Endothelial cell of umbilical vein (primary cell): ENCODE data around the gene FNBP1L. TPM values are rescaled to one million over a fixed set of nuclear protein-coding genes. Genes with fewer than 3 reads are reported as not detected.

Experiments used
- BruUV-seq: library from RNA; stranded (reverse); fragments of 400-500 nt; replicated peaks from 2 replicates; lab custom pipeline; 2021; lab: Mats Ljungman, UMichigan
- CTCF ChIA-PET: fragments of 300-600, 350-600 bp; sonication (Branson Sonifier 250); formaldehyde crosslinking; loops from one replicate; lab custom pipeline; 2021; ENCODE audit warnings: antibody characterized with exemption, inconsistent platforms; lab: Charles Lee
- POLR2A ChIA-PET: fragments of 300-600, 350-600 bp; sonication (Branson Sonifier 250); formaldehyde crosslinking; loops from one replicate; lab custom pipeline; 2021; ENCODE audit warnings: antibody characterized with exemption, inconsistent platforms; lab: Charles Lee
- DNase-seq: peaks from one replicate; pipeline ENCODE4 v3.0.0-alpha.2; 2011; ENCODE audit warnings: low read depth, low spot score
- FAIRE-seq: peaks from 2 replicates; lab custom pipeline; 2011; peaks lifted over from hg19 to GRCh38; lab: Jason Lieb, UNC
- H2AFZ ChIP-seq: 2 replicates; pipeline ENCODE4 v1.6.0; 2012; ENCODE audit warnings: low read depth, low read length, control low read depth, inconsistent platforms
- H3K27ac ChIP-seq: 2 replicates; pipeline ENCODE4 v1.5.1; 2011; ENCODE audit warnings: low read depth, mild to moderate bottlenecking, control low read depth, low read length, moderate library complexity; ENCODE audit not compliant: insufficient read depth
- H3K27me3 ChIP-seq, 2 experiments: 2 replicates each; pipeline versions ENCODE4 v1.6.0 to v1.6.1; 2011; ENCODE audit warnings: low read length in 2 of 2, mixed read lengths in 1 of 2; ENCODE audit not compliant: control insufficient read depth in 2 of 2, insufficient read depth in 2 of 2
- H3K36me3 ChIP-seq, 2 experiments: 2 replicates in 1 of 2; 3 replicates in 1 of 2; pipeline ENCODE4 v1.5.1; 2011; ENCODE audit warnings: low read length in 2 of 2, mild to moderate bottlenecking in 1 of 2, moderate library complexity in 1 of 2; ENCODE audit not compliant: control insufficient read depth in 2 of 2, insufficient read depth in 2 of 2; ENCODE audit errors: extremely low read depth in 1 of 2
- H3K4me1 ChIP-seq: 3 replicates; pipeline ENCODE4 v1.5.1; 2011; ENCODE audit warnings: mild to moderate bottlenecking, low read length; ENCODE audit not compliant: control insufficient read depth, insufficient read depth; ENCODE audit errors: extremely low read depth
- H3K4me2 ChIP-seq: 2 replicates; pipeline ENCODE4 v1.6.1; 2011; ENCODE audit warnings: low read length, control low read depth, mixed read lengths; ENCODE audit not compliant: insufficient read depth
- H3K4me3 ChIP-seq, 3 experiments: fragments of 200-600 bp in 1 of 3; sonication (generic), shearing (Covaris generic) in 1 of 3; replicated peaks in 1 of 3; 2 replicates each; pipeline ENCODE4 v1.5.1; 2011 to 2016; ENCODE audit warnings: control low read depth in 3 of 3, low read length in 3 of 3, mild to moderate bottlenecking in 2 of 3, inconsistent platforms in 1 of 3, low read depth in 1 of 3, moderate library complexity in 1 of 3; ENCODE audit not compliant: insufficient read depth in 1 of 3
- H3K79me2 ChIP-seq: 2 replicates; pipeline ENCODE4 v1.6.0; 2012; ENCODE audit warnings: low read length, inconsistent platforms; ENCODE audit not compliant: control insufficient read depth, insufficient read depth
- H3K9ac ChIP-seq: replicated peaks from 2 replicates; pipeline ENCODE3; 2011; ENCODE audit warnings: low read length, control low read depth; ENCODE audit not compliant: insufficient read depth; ENCODE audit errors: extremely low read depth
- H3K9me1 ChIP-seq: replicated peaks from 3 replicates; pipeline ENCODE4 v1.6.0; 2011; ENCODE audit warnings: mild to moderate bottlenecking, low read length; ENCODE audit not compliant: control insufficient read depth, insufficient read depth; ENCODE audit errors: extremely low read depth
- H3K9me3 ChIP-seq: replicated peaks from 2 replicates; pipeline ENCODE4 v1.5.1; 2012; ENCODE audit warnings: low read length, inconsistent platforms; ENCODE audit not compliant: control insufficient read depth, insufficient read depth
- H4K20me1 ChIP-seq: replicated peaks from 2 replicates; pipeline ENCODE3; 2011; ENCODE audit warnings: mild to moderate bottlenecking, low read length; ENCODE audit not compliant: control insufficient read depth, insufficient read depth; ENCODE audit errors: extremely low read depth
- CTCF ChIP-seq, 2 donors: IDR thresholded peaks; 1 replicate in 1 of 2; 2 replicates in 1 of 2; pipeline ENCODE4 v1.5.1; 2011; ENCODE audit warnings: low read length in 2 of 2, mild to moderate bottlenecking in 2 of 2, moderate library complexity in 2 of 2, control low read depth in 1 of 2, inconsistent platforms in 1 of 2, low read depth in 1 of 2; ENCODE audit not compliant: insufficient read depth in 1 of 2; ENCODE audit errors: extremely low read depth in 1 of 2
- EZH2 ChIP-seq: IDR thresholded peaks from 2 replicates; pipeline ENCODE4 v1.6.1; 2012; ENCODE audit warnings: borderline replicate concordance, low read depth, mild to moderate bottlenecking, moderate library complexity, low read length, inconsistent platforms; ENCODE audit not compliant: severe bottlenecking
- FOS ChIP-seq: IDR thresholded peaks from 2 replicates; pipeline ENCODE4 v1.6.1; 2011; ENCODE audit warnings: mild to moderate bottlenecking, low read length, moderate library complexity, borderline replicate concordance; ENCODE audit not compliant: insufficient read depth
- GATA2 ChIP-seq: IDR thresholded peaks from 2 replicates; pipeline ENCODE4 v1.7.0; 2011; ENCODE audit warnings: low read depth, mild to moderate bottlenecking, moderate library complexity, mixed read lengths, low read length; ENCODE audit not compliant: insufficient read length, insufficient read depth
- JUN ChIP-seq: IDR thresholded peaks from 2 replicates; pipeline ENCODE4 v1.6.1; 2011; ENCODE audit warnings: borderline replicate concordance, low read depth; ENCODE audit not compliant: insufficient read length, insufficient read depth
- MAX ChIP-seq: IDR thresholded peaks from 2 replicates; pipeline ENCODE4 v1.6.1; 2011; ENCODE audit not compliant: insufficient read depth, insufficient read length
- MYC ChIP-seq: IDR thresholded peaks from one replicate; pipeline ENCODE4 v1.6.1; 2011; ENCODE audit warnings: mild to moderate bottlenecking, low read depth, low read length
- POLR2A ChIP-seq: IDR thresholded peaks from 2 replicates; pipeline ENCODE4 v1.6.1; 2012; ENCODE audit warnings: low read depth, mild to moderate bottlenecking, control low read depth, low read length
- POLR2AphosphoS5 ChIP-seq: IDR thresholded peaks from 2 replicates; pipeline ENCODE4 v1.6.1; 2012; ENCODE audit warnings: low read depth, mild to moderate bottlenecking, control low read depth, low read length, moderate library complexity; ENCODE audit not compliant: insufficient read depth
- dilution Hi-C: fragments of 300-500 bp; cut with MboI; formaldehyde crosslinking; loops from one replicate; pipeline ENCODE4 v1.15.0; 2019; ENCODE audit warnings: low sequenced_read_pairs; ENCODE audit not compliant: extremely low pct_ligation_motif_present
- intact Hi-C: fragments of 100-400 bp; cut with micrococcal nuclease; formaldehyde crosslinking; loops from one replicate; pipeline ENCODE4 v1.10.0; 2022
- polyA plus RNA-seq, 4 experiments: library from polyadenylated mRNA; depleted of rRNA in 3 of 4; stranded (reverse) in 3 of 4; unstranded in 1 of 4; fragments of >200 nt; gene quantifications; 2 replicates each; pipeline versions ENCODE4 v1.2.1 to v1.2.3, GENCODE V29; 2011 to 2012; ENCODE audit warnings: missing spikeins in 1 of 4
- total RNA-seq: library from RNA; stranded (reverse); gene quantifications from 2 replicates; pipeline ENCODE4 v1.2.3, GENCODE V29; 2021

Gene FNBP1L
- total and polyA plus RNA-seq, 2 donors (not counting 3 experiments of a cell fraction or from before 2014, with no cell fraction given), result 28.1 to 56.4 TPM

- no peaks in the 10 kb centered on the region for H3K9me3 ChIP-seq
- no peak overlapping the region for H3K4me2 ChIP-seq
- H2AFZ ChIP-seq, result no peak overlapping the region
- TF ChIP-seq MYC, result no peak
- TF ChIP-seq JUN, result no peak
- TF ChIP-seq GATA2, result no peak
- no peak for TF ChIP-seq POLR2AphosphoS5
- TF ChIP-seq FOS, result no peak
- no peak for TF ChIP-seq POLR2A
- dilution Hi-C loops, result no loop called here
- FAIRE-seq (no peak), DNase-seq (no peak)
- no peaks in the 10 kb centered on the region for H4K20me1 ChIP-seq
- H3K9ac ChIP-seq, result no peak overlapping the region
- no TSS peak for BruUV-seq
- intact Hi-C loops, result no loop called here
- no peaks in the 10 kb centered on the region for H3K27me3 ChIP-seq
- ChIA-PET POLR2A (no interaction called here), CTCF (interaction anchor here (1.0 to 1.9 kb wide), 2 partner anchors 373 to 404 kb away, joined by 4 to 7 read pairs; no protein-coding TSS in a partner anchor)
- H3K4me1 ChIP-seq, result no peaks in the 10 kb centered on the region
- no peak overlapping the region for H3K4me3 ChIP-seq
- H3K36me3 ChIP-seq, result no peaks in the 10 kb centered on the region
- no peaks in the 10 kb centered on the region for H3K79me2 ChIP-seq
- H3K27ac ChIP-seq, result no peak overlapping the region
- no peaks in the 10 kb centered on the region for H3K9me1 ChIP-seq
Observed at GRCh38 chr1:93440706-93441105, 7.2 kb upstream of the FNBP1L start.

- ChIA-PET CTCF (interaction anchor here (1.6 kb wide), 1 partner anchor 136 kb away, joined by 4 read pairs; no protein-coding TSS in a partner anchor), POLR2A (no interaction called here)
- dilution Hi-C loops (no loop called here), intact Hi-C loops (no loop called here)
- H3K4me1 ChIP-seq, result no peaks in the 10 kb centered on the region
- TF ChIP-seq MAX (no peak), POLR2AphosphoS5 (no peak), CTCF (IDR thresholded peaks at IDR 0.05; ENCODE audit: extremely low read depth in 1 of 2, insufficient read depth in 1 of 2, low read depth in 1 of 2, low read length in 2 of 2) (no peak), FOS (no peak), POLR2A (no peak), JUN (no peak), EZH2 (no peak), MYC (no peak)
- H2AFZ ChIP-seq, result no peak overlapping the region
- H3K36me3 ChIP-seq, result no peaks in the 10 kb centered on the region
- FAIRE-seq, result no peak
- no peaks in the 10 kb centered on the region for H3K9me1 ChIP-seq
- H3K79me2 ChIP-seq, result no peaks in the 10 kb centered on the region
- no peak overlapping the region for H3K4me3 ChIP-seq
- no TSS peak for BruUV-seq
- H3K9me3 ChIP-seq, result no peaks in the 10 kb centered on the region
- no peak overlapping the region for H3K27ac ChIP-seq
- no peak overlapping the region for H3K9ac ChIP-seq
- H3K4me2 ChIP-seq, result no peak overlapping the region
- no peaks in the 10 kb centered on the region for H4K20me1 ChIP-seq
- H3K27me3 ChIP-seq, result no peaks in the 10 kb centered on the region
- no peak for DNase-seq
Observed at GRCh38 chr1:93441589-93441988, 6.3 kb upstream of the FNBP1L start.
